ENCODE results near the gene KRTAP13-1.

KRTAP13-1 gene

GRCh38 chr21:30395731-30396130, at the start of gene KRTAP13-1:
TSS of gene KRTAP13-1 (plus strand) at chr21:30396031. CDS start at chr21:30396087, 56 bp downstream.
- no peak for DNase-seq

- DNase-seq = no peak
These were observed 47.3 kb upstream of the KRTAP13-1 start, which contains the start of gene KRTAP23-1 for GRCh38 chr21:30348506-30348905. TSS of gene KRTAP23-1 (minus strand) at chr21:30348606. CDS start at chr21:30348606, 0 bp downstream.

DNA sequence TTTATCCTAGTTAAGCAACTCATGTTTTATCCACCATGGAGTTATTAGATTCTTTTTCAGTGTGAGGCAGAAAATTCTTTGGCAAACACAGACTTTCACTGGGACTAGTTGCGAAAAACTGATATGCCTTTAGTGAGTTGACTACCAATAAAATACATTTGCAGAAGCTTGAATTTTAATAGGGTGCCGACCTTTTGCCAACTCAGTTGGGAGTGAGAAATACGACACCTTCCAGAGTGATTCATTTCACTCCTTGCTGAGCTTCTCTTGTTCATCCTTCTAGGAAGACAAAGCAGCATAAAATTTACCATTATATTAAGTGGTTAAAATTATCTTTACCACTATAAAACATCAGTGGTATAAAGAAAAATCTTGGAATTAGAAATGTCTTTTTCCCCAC, 46.3 kb upstream of the KRTAP13-1 start:
- DNase-seq = no peak

DNA sequence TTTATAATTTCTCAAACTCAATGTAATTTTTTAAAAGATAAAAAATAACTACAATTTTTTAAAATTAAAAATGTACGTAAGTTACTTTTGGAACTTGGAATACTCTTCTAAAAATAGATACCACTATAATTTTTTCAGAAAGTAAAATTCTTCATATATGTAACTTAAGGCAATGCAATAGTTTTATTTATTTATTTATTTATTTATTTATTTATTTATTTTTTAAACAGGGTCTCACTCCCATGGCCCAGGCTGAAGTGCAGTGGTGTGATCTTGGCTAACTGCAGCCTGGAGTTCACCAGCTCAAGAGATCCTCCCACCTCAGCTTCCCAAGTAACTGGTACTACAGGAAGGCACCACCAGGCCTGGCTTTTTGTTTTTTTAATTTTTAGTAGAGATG, 44.3 kb upstream of the KRTAP13-1 start:
- no peak for DNase-seq

DNA sequence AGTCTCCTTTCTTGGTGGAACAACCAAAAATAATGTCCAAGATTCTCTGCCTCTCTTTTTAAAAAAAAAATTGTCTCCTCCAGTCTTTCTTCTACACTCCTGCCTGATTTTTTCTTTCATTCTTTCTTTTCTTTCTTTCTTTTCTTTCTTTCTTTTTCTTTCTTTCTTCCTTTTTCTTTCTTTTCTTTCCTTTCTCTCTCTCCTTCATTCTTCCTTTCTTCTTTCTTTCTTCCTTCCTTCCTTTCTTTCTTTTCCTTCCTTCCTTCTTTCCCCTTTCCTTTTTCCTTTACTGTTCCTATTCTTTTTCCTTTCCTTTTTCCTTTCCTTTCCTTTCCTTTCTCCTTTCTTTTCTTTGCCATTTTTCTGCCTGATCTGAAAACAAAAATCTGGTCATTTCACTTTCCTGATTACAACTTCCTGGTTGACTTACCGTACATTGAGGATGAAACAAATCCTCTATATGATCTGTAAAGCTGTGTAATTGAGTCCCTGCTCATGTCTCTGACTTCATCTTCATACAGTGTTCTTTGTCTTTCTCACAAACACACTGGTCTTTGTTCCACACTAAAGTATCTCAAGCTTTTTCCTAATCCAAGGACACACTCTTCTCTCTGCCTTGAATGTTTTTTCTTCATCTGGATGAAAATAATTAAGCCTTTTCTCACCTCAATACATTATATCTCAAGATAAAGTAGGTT, 41.4 kb upstream of the KRTAP13-1 start:
- DNase-seq = no peak

GRCh38 chr21:30355906-30356305, 39.9 kb upstream of the KRTAP13-1 start:
- DNase-seq = no peak

DNA sequence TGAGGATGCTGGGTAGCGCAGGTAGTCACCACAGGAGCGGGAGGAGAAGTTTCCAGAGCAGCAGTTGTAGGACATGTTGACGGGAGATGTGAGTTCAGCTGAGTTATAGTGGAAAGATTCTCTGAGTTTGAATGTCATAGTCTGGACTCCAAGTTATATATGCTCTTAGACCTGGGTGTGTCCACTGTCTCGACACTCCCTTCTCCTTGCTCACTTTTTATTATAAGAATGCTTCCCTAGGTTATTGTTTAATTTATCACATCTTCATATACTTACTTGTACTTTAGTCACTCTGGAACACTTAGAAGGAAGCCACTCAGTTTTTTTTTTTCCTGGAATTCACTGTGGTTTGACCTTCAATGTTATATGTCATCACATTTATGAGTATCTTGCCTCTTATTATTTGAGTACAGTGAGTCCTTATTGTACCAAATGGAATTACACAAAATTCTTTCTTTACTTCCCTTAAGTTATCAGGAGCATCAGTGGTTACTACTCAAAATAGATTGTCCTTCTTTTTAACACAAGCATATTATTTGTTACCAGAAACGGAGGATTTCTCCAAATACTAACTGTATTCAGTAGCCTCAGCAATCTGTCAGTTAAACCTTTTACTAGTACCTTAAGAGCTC, 23.6 kb upstream of the KRTAP13-1 start, which contains the start of gene KRTAP13-2:
TSS of gene KRTAP13-2 (minus strand) at position 133 of the 632 bp plus-strand sequence. CDS start at position 75, 58 bp downstream.
- no peak for DNase-seq

- DNase-seq = no peak
These were observed 13.6 kb upstream of the KRTAP13-1 start for GRCh38 chr21:30382201-30382600.

GRCh38 chr21:30391492-30392025, 4.3 kb upstream of the KRTAP13-1 start:
- DNase-seq = no peak

DNA sequence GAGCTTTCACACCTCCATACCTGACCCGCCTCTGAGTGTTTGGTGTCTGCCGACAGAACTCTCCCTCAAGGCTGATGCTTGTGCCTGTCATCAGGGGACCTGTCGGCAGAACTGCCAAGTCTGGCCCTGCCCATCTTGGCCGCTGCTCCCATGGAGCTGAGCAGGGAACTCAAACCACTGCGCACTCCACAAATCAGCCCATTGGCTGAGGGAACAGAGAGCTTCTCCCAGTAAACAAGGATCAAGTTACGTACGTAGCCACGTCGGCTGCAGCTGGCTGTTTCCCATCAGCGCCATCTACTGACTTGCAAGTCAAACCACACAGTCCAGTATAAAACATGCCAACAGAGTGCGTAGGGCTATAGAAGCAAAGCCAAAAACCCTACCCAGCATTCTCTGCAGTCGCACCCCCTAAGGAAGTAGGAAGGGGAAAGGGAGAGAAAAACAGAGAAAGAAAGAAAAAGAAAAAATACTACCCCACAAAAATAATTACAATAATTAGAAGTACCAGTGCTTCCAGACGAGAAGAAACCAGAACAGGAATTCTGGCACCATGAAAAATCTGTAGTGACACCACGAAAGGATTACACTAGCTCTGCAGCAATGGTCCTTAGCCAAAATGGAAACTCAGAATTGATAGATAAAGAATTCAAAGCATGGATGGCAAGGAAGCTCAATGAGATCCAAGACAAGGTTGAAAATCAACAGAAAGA, 13.1 kb downstream of the KRTAP13-1 start:
- DNase-seq = peak; percentile 15

GRCh38 chr21:30415993-30416392, 20.2 kb downstream of the KRTAP13-1 start:
- DNase-seq = no peak

- DNase-seq = no peak
These were observed 30.0 kb downstream of the KRTAP13-1 start, which contains the start of gene KRTAP13-3 for GRCh38 chr21:30425826-30426225. TSS of gene KRTAP13-3 (minus strand) at chr21:30425926. CDS start at chr21:30425912, 14 bp downstream.

- DNase-seq = no peak
These were observed 30.9 kb downstream of the KRTAP13-1 start for GRCh38 chr21:30426731-30427130.

GRCh38 chr21:30430170-30430655, 34.4 kb downstream of the KRTAP13-1 start, which contains the start of gene KRTAP13-4:
TSS of gene KRTAP13-4 (plus strand) at chr21:30430220. CDS start at chr21:30430276, 56 bp downstream.
- DNase-seq = no peak

- peak; percentile 27 for DNase-seq
These were observed 38.3 kb downstream of the KRTAP13-1 start for GRCh38 chr21:30434033-30434631.

GRCh38 chr21:30437010-30437565, 41.3 kb downstream of the KRTAP13-1 start:
- DNase-seq = no peak

DNA sequence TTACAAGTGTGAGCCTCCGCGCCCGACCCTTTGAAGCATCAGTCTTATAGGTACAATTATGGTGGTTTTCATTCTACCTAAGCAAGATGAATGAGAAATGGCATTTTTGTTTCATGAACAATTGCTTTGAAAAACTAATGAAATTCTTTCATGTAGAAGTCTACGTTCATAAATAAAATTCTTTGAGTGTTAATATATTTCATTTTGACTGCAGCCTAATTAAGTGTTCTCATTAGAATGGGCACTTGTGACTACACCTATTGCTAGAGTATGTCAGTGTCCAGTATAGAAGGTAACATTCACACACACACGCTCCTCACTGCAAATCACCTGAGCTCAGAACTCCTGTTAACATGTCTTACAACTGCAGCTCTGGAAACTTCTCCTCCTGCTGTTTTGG, 44.1 kb downstream of the KRTAP13-1 start, which contains the start of gene KRTAP15-1:
TSS of gene KRTAP15-1 (plus strand) at position 301 of the 400 bp plus-strand sequence. CDS start at position 354, 53 bp downstream.
- no peak for DNase-seq

DNA sequence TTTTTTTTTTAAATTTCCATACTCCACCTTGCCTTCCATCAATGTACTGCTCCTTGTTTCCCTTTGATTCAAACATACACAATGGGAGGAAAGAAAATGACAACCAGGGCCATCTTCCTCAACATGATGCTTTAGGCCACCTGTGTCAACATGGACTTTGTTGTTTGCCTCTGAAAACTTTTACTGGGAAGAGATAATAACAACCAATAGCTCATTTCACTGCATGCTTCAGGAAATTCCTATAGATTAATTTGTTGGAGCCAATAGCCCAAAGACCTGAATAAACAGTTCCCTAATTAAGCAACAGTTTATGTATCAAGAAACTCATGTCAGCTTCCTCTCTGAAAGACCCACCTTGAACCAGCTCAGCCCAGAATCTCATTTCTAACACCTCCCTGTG, 47.4 kb downstream of the KRTAP13-1 start:
- no peak for DNase-seq

- no peak for DNase-seq
These were observed 48.4 kb downstream of the KRTAP13-1 start for GRCh38 chr21:30444204-30444603.
